NK-92 (cell line): Measurements from ENCODE around the gene ANKRD40CL.
"Not testable (repeated sequence)": the region's sequence is repeated elsewhere in the genome, so short reads cannot be mapped to it uniquely, and the experiment has no call there.

Source experiments
- DNase-seq: peaks from one replicate; lab custom pipeline; 2025; ENCODE audit not compliant: unreplicated experiment; lab: John Stamatoyannopoulos, UW

Gene ANKRD40CL, protein sequence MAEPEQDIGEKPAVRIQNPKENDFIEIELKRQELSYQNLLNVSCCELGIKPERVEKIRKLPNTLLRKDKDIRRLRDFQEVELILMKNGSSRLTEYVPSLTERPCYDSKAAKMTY

DNA sequence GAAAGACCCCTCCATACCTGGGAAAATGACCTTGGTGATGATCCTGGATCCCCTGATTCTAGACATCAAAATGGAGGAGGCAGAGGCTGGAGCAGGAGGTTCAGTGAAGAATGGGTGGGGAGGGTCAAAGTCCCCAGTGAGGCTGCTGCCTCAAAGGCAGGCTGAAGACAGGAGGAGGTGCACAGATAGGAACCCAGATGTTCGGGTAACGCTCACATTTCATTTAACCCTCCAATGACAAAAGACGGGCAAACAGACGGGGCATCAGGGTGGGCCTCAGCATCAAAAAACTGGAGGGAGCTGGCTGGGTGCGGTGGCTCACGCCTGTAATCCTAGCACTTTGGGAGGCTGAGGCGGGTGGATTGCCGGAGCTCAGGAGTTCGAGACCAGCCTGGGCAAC, at the start of gene ANKRD40CL:
ANKRD40CL (minus strand) TSS at position 73 of the 400 bp plus-strand sequence. CDS start 605 bp downstream, outside the sequence.
- DNase-seq = no peak

DNA sequence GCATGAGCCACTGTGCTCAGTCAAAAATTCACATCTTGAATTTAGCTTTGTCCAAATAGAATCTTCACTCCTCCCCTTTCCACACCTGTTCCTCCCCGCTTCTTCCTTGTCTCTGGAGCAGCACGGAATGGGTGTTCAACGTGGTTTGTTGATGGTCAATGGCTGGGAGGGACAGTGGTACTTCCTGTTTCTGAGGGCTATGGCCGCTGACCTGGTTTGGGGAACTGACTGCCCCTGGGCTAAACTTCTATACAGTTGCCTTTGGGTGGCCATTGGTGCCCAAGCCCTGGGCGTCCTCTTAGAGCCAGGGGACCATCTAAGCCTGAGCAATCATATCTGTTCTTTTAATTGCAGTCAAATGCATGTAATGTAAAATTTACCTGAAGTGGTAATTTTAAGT, 49.0 kb upstream of the ANKRD40CL start:
- DNase-seq = no peak

DNA sequence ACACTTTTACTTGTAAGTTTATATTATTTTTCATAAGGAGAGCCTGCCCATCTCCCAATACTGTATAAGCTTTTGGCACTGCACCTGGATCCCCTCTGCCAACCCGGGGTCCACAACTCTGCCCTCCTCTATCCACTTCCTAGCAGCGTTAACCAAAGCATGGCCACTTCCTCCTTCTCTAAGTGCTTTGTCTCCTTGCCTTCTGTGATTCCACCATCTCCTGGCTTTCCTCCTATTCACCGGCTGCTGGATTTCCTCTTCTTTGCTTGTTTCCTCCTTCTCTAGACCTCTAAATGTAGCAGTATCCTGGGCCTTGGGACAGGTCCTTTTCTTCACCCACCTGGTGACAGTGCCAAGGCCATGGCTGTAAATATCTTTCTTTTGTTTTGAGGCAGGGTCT, 48.1 kb upstream of the ANKRD40CL start:
- DNase-seq = no peak

DNA sequence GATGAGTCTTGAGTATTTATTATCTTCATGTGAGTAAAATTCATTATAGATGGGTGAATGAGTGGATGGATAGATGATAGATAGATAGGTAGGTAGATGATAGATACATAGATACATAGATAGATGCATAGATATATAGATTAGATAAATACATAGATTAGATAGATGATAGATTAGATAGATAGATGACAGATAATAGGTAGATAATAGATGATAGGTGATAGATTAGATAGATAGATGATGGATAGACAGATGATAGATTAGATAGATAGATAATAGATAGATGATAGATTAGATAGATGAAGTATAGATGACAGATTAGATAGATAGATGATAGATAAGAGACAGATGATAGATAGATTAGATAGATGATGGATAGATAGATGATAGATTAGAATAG, 46.3 kb upstream of the ANKRD40CL start:
- no peak for DNase-seq

GRCh38 chr17:50808888-50809287, 41.6 kb upstream of the ANKRD40CL start:
- no peak for DNase-seq

DNA sequence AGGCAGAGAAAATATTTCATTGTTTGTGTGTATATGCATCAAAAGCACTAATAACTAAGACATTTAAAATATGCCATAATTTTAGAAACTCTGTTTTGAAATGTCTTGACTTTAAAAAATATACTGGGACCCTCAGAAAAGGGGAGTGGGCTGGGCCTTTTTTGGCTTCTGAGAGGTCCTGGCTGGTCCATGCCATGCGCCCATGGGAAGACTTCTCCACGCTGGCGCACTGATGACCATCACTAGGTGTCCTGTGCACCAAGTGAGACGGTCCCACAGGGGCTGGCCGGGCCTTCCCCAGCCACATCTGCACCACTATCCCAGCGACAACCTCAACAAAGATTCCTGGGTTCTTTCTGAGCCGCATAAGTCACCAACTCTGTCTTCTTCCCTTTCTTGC, 41.1 kb upstream of the ANKRD40CL start:
- no peak for DNase-seq

DNA sequence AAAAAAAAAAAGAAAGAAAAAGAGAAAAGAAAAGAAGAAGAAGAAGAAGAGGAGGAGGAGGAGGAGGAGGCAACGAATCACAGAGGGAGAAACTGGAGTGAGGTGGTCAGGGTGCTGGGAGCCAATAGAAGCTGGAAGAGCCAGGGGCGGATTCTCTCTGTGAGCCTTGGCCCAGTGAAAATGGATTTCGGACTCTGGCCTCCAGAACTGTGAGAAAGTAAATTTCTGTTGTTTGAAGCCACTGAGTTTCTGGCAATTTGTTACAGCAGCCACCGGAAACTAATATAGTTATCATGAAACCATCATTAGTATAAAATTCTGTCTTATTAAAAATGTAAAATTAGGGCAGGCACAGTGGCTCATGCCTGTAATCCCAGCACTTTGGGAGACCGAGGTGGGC, 40.4 kb upstream of the ANKRD40CL start:
- no peak for DNase-seq

DNA sequence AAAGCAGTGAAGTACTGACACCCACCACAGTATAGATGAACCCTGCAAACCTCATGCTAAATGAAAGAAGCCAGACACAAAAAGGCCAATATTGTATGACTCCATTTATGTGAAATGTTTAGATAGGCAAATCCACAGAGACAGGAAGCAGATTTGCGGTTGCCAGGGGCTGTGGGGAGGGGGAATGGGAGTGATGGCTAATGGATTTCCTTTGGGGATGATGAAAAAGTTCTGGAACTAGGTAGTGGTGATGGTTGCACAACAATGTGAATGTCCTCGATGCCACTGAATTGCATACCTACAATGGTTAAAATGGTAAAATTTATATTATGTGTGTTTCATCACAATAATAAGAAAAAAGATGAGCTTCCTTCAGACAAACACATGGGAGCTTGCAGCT, 39.7 kb upstream of the ANKRD40CL start:
- DNase-seq = no peak

- DNase-seq = no peak
These were observed 38.9 kb upstream of the ANKRD40CL start for GRCh38 chr17:50806141-50806643.

DNA sequence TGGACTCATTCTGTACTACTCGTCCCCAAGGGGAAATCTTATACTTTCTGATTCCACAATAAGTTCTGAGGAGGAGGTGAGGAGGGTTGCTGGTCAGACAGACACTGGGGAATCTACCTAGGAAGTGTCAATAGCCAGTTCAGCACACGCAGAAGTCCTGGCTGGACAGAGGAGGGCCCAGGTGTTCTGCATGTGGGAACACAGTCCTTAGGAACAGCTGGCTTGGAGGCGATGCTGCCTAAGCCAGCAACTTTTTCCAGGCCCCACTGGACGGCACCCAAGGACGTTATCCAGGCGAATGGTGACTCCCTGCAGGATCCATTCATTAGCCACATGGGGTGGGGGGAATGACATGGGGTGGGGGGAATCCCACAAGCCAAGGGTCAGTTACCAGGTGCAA, 38.2 kb upstream of the ANKRD40CL start:
- DNase-seq = no peak

- DNase-seq = not testable (repeated sequence)
These were observed 37.6 kb upstream of the ANKRD40CL start for GRCh38 chr17:50804749-50805475.

GRCh38 chr17:50803676-50804075, 36.4 kb upstream of the ANKRD40CL start:
- no peak for DNase-seq

DNA sequence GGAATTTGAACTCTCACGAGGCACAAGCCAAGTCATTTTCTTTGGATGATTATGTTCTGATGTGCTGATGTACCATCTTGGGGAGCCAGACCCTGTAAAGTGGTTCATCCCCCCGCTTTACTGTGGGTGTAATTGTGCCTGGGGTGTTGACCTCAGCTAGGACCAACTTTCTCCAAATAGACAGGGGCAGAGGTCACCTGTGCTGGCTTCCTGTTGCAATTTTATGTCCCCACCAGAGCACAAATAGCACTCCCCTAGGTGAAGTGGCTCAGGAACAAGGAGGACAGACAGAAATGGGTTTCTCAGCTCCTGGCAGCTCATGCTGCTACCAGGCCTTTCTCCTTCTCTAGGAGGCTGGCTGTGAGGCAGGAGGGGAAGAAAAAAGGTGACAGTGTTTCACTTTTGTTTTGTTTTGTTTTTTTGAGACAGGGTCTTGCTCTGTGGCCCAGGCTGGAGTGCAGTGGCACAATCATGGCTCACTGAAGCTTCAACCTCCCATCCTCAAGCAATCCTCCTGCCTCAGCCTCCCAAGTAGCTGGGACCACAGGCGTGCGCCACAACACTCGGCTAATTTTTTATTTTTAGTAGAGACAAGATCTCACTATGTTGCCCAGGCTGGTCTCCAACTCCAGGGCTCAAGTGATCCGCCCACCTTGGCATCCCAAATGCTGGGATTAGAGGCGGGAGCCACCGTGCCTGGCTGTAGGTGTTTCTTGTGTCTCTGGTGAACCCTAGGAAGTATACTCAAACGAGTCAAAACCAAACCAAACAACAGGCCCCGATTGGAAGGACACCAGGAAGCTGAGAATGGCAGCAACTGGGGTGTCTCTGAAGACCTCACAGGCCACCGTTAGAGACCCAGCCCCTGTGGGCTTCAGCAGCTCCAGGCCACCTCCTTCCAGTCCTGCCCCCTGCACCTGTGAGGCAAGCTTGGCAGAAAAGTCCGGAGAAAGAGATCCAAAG, 35.6 kb upstream of the ANKRD40CL start:
- DNase-seq = no peak

- DNase-seq = no peak
These were observed 32.9 kb upstream of the ANKRD40CL start for GRCh38 chr17:50800196-50800700.

- no peak for DNase-seq
These were observed 32.3 kb upstream of the ANKRD40CL start for GRCh38 chr17:50799582-50799981.

- DNase-seq = no peak
These were observed 31.3 kb upstream of the ANKRD40CL start for GRCh38 chr17:50798424-50799288.

DNA sequence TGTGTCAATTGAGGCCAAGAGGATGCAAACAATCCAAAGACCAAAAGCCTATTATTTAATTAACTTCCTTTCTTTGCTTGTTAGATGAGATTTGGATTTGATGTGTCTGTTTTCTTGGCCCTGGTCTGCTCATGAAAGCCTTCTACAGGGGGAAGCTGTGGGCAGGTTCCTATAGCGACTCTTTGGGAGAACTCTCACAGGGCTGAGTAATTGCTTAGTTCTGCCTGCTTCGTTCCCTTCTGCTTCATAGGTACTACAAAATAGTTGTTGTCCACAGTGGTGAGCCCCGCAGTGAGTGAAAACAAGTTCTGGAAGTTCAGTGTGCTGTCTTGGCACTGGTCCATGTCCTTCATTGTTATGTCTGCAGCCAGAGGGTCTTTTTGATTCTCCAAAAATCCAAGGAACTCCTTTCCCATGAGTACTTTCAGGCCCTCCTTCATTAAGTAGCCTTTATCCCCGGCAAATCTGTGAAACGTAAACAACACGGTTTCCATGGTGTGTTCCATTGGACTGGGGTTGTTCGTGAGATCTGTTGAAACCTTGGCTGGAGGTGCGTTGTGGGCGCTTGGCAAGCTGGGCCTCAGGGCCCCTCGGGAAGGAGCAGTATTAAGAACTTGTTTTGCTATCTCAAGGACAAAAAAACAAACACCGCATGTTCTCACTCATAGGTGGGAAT, 30.0 kb upstream of the ANKRD40CL start:
- no peak for DNase-seq

GRCh38 chr17:50794361-50794760, 27.0 kb upstream of the ANKRD40CL start:
- no peak for DNase-seq

DNA sequence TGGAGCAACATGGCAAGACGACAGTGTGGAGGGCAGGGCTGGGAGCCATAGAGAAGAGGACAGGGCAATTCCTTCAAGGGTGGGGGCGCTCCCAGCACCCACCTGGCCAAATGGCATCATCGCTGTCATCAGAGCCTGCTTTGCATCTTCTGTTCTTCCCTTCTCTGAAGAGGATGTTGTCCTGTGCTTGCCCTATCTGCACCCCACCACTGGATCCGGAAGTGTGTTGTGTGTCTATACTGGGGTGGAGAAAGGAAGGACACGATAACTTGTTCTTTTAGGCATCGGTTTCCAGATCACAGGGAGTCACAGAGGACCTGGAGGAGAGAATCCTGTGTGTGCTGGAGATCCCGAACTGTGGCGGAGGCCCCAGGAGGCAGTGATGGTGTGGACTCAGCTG, 25.7 kb upstream of the ANKRD40CL start:
- DNase-seq = no peak

GRCh38 chr17:50792132-50792531, 24.8 kb upstream of the ANKRD40CL start:
- DNase-seq = no peak
